Activated CD8-positive, alpha-beta T cell treated with anti-CD3 and anti-CD28 coated beads for 36 hours (primary cell): ENCODE results near the gene RAB5B. TPM values are rescaled to one million over a fixed set of nuclear protein-coding genes. Genes with fewer than 3 reads are reported as not detected.

Experiments
- ATAC-seq: fragments of 200-7000 bp; cut with Tn5 transposase; one replicate; pipeline ENCODE4 v1.10.0; 2021; ENCODE audit warnings: mild to moderate bottlenecking, moderate library complexity
- CTCF ChIA-PET: fragments of 350-600 bp; sonication (Branson Sonifier 250); formaldehyde crosslinking; loops from one replicate; lab custom pipeline; 2021; ENCODE audit warnings: antibody characterized with exemption; lab: Charles Lee
- POLR2A ChIA-PET: fragments of 350-600 bp; sonication (Branson Sonifier 250); formaldehyde crosslinking; loops from one replicate; lab custom pipeline; 2021; ENCODE audit warnings: antibody characterized with exemption; lab: Charles Lee
- DNase-seq: peaks from one replicate; pipeline ENCODE4 v3.0.0-alpha.2; 2020
- H3K27ac Mint-ChIP-seq: one replicate; pipeline ENCODE4 v1.8.0; 2021; ENCODE audit warnings: mild to moderate bottlenecking, mixed read lengths
- H3K27me3 Mint-ChIP-seq: one replicate; pipeline ENCODE4 v1.8.0; 2021; ENCODE audit warnings: mixed read lengths
- H3K36me3 Mint-ChIP-seq: one replicate; pipeline ENCODE4 v1.8.0; 2021; ENCODE audit warnings: low read depth, mixed read lengths
- H3K4me1 Mint-ChIP-seq: one replicate; pipeline ENCODE4 v1.8.0; 2021; ENCODE audit warnings: low read depth, mixed read lengths
- H3K4me3 Mint-ChIP-seq: one replicate; pipeline ENCODE4 v1.8.0; 2021; ENCODE audit warnings: mild to moderate bottlenecking, moderate library complexity, mixed read lengths
- H3K9me3 Mint-ChIP-seq: one replicate; pipeline ENCODE4 v1.8.0; 2021; ENCODE audit warnings: mixed read lengths
- intact Hi-C: fragments of 100-400 bp; cut with micrococcal nuclease; formaldehyde crosslinking; loops from one replicate; pipeline ENCODE4 v1.10.0; 2022
- total RNA-seq, 2 experiments: library from RNA; stranded (reverse); gene quantifications; one replicate each; pipeline ENCODE4 v1.2.3, GENCODE V29; 2021
- TF ChIP-seq, protein P1 (sequence below): fragments of 200-600 bp; IDR thresholded peaks from one replicate; pipeline ENCODE4 v1.8.0; 2022; ENCODE audit warnings: antibody characterized with exemption, mild to moderate bottlenecking

The RAB5B gene, protein sequence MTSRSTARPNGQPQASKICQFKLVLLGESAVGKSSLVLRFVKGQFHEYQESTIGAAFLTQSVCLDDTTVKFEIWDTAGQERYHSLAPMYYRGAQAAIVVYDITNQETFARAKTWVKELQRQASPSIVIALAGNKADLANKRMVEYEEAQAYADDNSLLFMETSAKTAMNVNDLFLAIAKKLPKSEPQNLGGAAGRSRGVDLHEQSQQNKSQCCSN
- 10 to 100 TPM; 26.0 to 32.4 TPM for total RNA-seq

DNA sequence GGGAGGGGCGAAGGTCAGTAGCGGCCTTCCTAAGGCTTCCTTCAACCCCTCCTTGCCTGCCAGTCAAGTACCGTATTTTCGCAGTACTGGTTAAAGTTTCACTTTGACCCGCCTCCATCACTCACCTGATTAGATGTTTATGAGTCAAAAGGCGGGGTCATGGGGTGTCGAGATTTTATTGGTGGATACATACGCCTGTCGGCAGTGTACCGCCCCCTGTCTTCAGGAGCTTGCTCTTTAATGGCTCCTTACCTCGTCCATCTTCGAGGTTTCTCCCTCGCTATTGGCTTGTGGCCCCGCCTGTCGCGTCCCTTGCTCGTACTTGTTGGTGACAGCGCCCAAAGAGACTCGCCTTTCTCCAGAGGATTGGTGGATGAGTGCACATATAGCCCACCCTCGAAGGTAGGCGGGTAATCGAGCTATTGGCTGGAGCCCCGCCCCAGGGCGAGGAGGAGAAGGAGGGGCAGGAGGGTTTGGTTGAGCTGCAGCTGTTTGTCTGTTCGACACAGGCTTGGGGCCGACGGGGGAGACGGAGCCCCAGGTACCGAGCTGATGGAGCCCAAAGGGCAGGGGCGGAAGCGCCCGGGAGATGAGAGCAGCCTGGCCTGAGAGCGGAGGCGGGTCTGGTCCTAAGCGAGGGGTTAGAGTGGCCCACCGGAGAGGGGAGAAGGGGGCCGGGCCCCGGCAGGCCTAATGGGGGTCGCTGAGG lies at the start of gene RAB5B:
Gene RAB5B (plus strand): TSS at position 480 of the 709 bp plus-strand sequence. CDS start 12,883 bp downstream, outside the sequence.
- TF ChIP-seq, protein P1, sequence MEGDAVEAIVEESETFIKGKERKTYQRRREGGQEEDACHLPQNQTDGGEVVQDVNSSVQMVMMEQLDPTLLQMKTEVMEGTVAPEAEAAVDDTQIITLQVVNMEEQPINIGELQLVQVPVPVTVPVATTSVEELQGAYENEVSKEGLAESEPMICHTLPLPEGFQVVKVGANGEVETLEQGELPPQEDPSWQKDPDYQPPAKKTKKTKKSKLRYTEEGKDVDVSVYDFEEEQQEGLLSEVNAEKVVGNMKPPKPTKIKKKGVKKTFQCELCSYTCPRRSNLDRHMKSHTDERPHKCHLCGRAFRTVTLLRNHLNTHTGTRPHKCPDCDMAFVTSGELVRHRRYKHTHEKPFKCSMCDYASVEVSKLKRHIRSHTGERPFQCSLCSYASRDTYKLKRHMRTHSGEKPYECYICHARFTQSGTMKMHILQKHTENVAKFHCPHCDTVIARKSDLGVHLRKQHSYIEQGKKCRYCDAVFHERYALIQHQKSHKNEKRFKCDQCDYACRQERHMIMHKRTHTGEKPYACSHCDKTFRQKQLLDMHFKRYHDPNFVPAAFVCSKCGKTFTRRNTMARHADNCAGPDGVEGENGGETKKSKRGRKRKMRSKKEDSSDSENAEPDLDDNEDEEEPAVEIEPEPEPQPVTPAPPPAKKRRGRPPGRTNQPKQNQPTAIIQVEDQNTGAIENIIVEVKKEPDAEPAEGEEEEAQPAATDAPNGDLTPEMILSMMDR, result no peak
- Mint-ChIP-seq H3K27me3 (no peaks in the 10 kb centered on the region), H3K9me3 (no peaks in the 10 kb centered on the region), H3K4me1 (peaks cover 24% of the 10 kb centered on the region), H3K4me3 (no peak within 1 kb of the TSS), H3K36me3 (peaks cover 22% of the 10 kb centered on the region), H3K27ac (no peak within 1 kb of the TSS)
- ATAC-seq, result peak; percentile 93
- CTCF ChIA-PET, result interaction anchor here (0.9 to 2.7 kb wide), 22 partner anchors 9 to 244 kb away, joined by 3 to 27 read pairs (median 4); partner anchors contain the start of genes ERBB3, ORMDL2, PYM1 and SARNP
- intact Hi-C loops, result loop anchor here (2.0 to 10.0 kb wide), 2 partner anchors 45 to 239 kb away; no protein-coding TSS in a partner anchor
- POLR2A ChIA-PET, result interaction anchor here (0.6 to 2.5 kb wide), 23 partner anchors 8 to 365 kb away, joined by 3 to 10 read pairs (median 4); partner anchors contain the start of genes IL23A, PA2G4 and SMARCC2
- peak; percentile 99 for DNase-seq

DNA sequence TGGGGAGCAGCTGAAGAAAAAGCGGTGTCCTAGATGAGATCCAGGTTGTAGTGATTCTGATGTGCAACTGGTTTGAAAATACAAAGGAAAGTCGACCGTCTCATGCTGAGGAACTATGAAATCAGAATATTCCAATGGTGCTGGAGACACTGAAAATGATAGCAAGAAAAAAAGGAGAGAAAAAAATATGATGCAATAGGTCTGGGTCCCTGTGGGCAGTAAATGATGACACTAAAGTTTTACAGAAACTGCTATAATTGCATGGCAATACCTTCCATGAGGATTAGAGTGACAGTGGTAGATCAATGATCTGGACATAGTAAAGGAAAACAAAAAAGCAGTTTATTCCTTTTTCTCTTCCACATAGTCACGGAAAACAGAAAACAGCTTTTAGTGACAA lies 48.5 kb upstream of the RAB5B start:
- intact Hi-C loops, result loop anchor here (5.0 kb wide), 1 partner anchor 188 kb away; no protein-coding TSS in a partner anchor
- POLR2A ChIA-PET, result interaction anchor here (0.7 to 7.9 kb wide), 9 partner anchors 9 to 187 kb away, joined by 4 to 60 read pairs (median 13); partner anchors contain the start of genes DNAJC14, ORMDL2, PA2G4 and SARNP
- Mint-ChIP-seq H3K4me3 (peak overlapping the region; percentile 99), H3K4me1 (peaks cover 48% of the 10 kb centered on the region), H3K27me3 (no peaks in the 10 kb centered on the region), H3K9me3 (no peaks in the 10 kb centered on the region), H3K36me3 (peaks cover 27% of the 10 kb centered on the region), H3K27ac (peak overlapping the region; percentile 99)
- TF ChIP-seq, protein P1, result no peak
- DNase-seq, result no peak
- ATAC-seq, result no peak
- CTCF ChIA-PET, result interaction anchor here (0.7 to 4.9 kb wide), 13 partner anchors 8 to 202 kb away, joined by 3 to 36 read pairs (median 5); partner anchors contain the start of genes DNAJC14, IKZF4, ORMDL2 and RAB5B

DNA sequence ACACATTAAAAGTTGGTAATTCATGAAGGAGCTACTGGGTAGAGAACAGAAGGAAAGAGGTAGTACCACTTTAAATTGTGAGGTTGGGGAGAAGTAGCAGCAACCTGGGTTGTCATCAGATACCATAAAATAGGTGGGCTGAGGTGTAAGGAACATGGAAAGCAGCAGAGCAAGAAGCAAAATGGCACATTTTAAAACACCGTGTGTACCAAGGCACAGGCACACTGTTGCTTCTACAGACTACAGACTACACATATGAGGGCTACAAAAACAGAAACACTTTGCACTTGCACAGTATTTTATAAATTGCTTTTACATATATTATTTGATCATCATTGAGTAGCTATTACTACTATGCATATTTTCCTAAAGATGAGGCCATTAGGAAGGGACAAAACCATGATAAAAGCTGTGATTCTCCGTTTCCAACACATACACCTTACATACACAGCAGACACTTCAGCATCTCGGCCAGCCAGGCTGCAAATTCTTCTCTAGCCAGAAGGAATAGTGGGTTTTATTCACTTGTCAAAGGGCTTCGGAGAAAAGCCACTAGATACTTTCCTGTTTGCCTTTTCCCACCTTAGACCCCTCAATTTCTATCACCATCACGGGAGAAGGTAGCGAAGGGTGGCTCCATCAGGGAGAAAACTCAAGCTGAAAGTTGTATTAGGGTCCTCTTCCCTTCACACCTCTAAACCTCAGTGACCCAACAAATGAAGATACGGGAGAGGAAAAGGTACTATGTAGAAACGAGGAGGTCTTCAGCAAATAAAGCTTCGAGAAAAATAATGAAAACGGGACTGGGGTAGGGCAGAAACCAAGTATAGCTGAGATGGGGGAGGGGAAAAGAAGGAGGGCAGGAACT lies 47.8 kb upstream of the RAB5B start:
- H3K27me3 Mint-ChIP-seq, result no peaks in the 10 kb centered on the region
- no peaks in the 10 kb centered on the region for H3K9me3 Mint-ChIP-seq
- POLR2A ChIA-PET, result interaction anchor here (0.6 to 7.9 kb wide), 17 partner anchors 9 to 191 kb away, joined by 3 to 60 read pairs (median 4); partner anchors contain the start of genes DNAJC14, ORMDL2, PA2G4 and SARNP
- peaks cover 27% of the 10 kb centered on the region for H3K36me3 Mint-ChIP-seq
- peak overlapping the region; percentile 99 for H3K4me3 Mint-ChIP-seq
- DNase-seq (peak; percentile 24), ATAC-seq (no peak)
- peaks cover 49% of the 10 kb centered on the region for H3K4me1 Mint-ChIP-seq
- CTCF ChIA-PET, result interaction anchor here (0.7 to 4.9 kb wide), 21 partner anchors 9 to 203 kb away, joined by 3 to 36 read pairs (median 3); partner anchors contain the start of genes DNAJC14, IKZF4, ORMDL2 and RAB5B
- TF ChIP-seq, protein P1, result no peak
- H3K27ac Mint-ChIP-seq, result peak overlapping the region; percentile 99
- intact Hi-C loops, result loop anchor here (2.0 to 5.0 kb wide), 2 partner anchors 97 to 189 kb away; partner anchors contain the start of gene DNAJC14

DNA sequence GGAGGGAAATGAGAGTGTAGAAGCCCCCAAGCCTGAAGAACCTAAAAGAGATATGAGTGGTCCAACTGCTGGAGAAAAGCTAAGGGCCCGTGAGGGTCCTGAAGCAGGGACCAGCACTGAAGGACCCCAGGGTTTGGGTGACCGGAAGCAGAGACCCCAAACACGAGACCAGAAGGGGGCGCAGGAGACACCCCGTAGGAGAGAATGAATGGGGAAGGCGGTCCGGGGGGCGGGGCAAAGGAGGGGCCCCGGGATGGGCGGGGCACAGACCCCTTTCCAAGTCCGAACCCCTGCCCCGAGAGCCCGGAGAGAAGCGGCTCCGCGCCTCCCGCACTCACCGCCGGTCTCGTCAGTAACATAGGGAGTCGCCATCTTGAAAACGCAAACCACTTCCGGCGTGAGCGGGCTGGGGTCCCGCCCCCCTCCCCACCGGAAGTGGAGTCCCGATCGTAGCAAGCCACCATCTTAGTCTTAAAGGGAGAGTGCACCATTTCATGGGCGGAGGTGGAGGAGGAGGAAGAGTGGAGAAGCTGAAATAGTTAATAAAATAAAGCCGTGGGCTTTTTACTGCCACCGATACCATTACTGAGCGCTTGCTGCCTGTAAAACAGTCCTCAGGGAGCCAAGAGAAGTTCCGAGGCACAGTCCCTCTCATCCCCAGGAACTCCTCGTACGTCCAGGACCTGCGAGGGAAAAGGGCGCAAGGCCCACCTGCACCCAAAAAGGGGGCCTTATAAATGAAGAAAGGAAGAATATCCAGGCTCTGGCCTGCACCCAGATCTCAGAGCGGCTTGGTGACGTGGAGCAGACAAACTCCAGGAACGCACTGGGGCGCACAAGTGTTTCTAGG lies 46.9 kb upstream of the RAB5B start:
- peak; percentile 98 for DNase-seq
- H3K4me1 Mint-ChIP-seq, result peaks cover 42% of the 10 kb centered on the region
- H3K36me3 Mint-ChIP-seq, result peaks cover 34% of the 10 kb centered on the region
- no peaks in the 10 kb centered on the region for H3K9me3 Mint-ChIP-seq
- TF ChIP-seq, protein P1, result peak; percentile 86
- H3K27ac Mint-ChIP-seq, result peak overlapping the region; percentile 99
- ChIA-PET CTCF (interaction anchor here (0.7 to 4.9 kb wide), 17 partner anchors 9 to 193 kb away, joined by 3 to 36 read pairs (median 5); partner anchors contain the start of genes DNAJC14, IKZF4, ORMDL2 and RAB5B), POLR2A (interaction anchor here (0.6 to 7.9 kb wide), 22 partner anchors 8 to 197 kb away, joined by 3 to 60 read pairs (median 4); partner anchors contain the start of genes CD63, DNAJC14, ORMDL2 and PA2G4)
- H3K27me3 Mint-ChIP-seq, result no peaks in the 10 kb centered on the region
- H3K4me3 Mint-ChIP-seq, result peak overlapping the region; percentile 99
- intact Hi-C loops, result loop anchor here (2.0 to 5.0 kb wide), 2 partner anchors 98 to 190 kb away; partner anchors contain the start of gene DNAJC14
- ATAC-seq, result peak; percentile 58
